HG02571 (cell line): ENCODE data around the gene ERLIN1.
A peak's percentile ranks its signal among the peaks of the same experiment; 100 is the strongest.

Source experiments
- ATAC-seq: cut with Tn5 transposase; IDR thresholded peaks from one replicate; pipeline ENCODE4 v1.9.1; 2021; ENCODE audit warnings: mild to moderate bottlenecking, moderate library complexity; ENCODE audit not compliant: unreplicated experiment

ERLIN1 gene

DNA sequence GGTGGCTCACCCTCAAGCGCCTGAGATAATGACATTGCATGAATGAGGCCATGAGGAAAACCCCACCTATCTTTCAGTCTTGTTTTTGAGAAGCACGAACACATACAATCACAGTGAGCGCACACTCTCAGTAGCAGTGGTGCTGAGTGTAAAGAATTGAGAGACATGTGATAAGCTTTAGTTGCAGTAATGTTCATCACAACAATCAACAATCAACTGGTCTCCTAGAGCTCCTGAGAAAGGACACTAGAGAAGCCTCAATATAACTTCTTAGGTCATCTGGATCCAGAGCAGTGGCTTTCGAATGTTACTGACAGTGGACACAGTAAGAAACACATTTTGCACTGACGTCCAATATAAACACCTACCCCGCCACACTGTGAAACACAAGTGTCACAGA lies 12.8 kb downstream of the ERLIN1 start:
- no peak for ATAC-seq

DNA sequence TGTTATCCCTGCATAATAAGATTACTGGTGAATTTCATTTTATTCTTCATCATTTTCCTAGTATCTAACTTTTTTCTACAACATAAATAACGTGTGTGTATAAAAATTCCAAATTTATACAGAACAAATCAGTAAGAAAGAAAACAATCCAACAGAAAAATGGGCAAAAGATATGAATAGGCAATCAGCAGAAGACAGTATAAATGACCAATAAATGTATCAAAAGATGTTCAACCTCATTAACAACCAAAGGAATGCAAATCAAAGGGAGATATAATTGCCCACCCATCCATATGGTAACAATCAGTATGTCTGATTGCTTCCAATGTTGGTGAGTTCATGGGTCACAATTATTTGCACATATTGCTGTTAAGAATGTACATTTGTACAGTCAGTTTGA lies 13.5 kb downstream of the ERLIN1 start:
- ATAC-seq, result no peak

DNA sequence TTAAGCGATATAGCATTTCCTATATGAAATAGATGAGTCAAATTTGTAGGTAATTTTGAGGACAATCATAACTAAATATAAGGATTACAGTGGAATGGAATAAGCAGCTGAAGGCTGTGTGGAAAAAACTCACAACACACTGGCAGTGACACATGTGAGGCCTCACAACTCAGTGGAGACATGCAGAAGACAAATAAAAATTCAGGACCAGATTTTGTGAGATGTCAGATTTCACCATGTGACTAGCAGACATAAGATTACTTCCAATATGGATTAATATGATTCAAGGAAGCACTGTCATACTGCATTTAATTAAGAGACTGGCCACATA lies 17.6 kb downstream of the ERLIN1 start:
- ATAC-seq, result no peak

DNA sequence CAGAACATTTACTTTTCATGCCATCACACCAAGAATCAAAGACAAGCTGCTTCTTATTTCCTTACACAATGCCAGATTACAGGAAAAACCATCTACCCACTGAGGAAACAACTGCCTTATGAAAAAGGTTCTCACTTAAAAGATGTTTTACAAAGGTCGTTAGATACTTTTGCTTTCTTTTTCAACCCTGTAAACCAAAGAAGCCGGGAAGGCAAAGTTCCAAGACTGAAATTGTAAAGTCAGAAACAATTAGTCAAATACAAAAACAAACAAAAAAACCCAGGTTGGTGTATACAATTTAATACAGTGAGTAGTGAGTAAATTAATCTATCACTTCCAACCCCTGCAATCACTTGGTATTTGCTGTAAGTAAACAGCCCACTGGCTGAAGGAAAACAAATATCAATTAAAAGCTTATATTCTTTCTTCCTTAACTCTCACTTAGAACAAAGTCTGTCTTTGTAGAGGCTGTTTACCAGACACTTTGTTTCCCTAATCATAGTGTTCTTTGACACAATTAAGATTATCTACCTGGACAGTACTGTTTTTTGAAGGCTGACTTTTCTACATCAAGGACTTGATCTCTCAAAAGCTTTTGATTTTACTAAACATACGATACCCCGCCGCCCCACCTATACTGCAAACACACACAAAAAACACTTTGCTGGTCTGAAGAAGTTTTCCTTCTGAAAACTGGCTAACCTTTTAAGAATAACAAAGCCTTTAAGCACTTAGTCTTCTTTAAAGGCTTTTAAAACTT lies 18.1 kb downstream of the ERLIN1 start:
- ATAC-seq, result no peak

DNA sequence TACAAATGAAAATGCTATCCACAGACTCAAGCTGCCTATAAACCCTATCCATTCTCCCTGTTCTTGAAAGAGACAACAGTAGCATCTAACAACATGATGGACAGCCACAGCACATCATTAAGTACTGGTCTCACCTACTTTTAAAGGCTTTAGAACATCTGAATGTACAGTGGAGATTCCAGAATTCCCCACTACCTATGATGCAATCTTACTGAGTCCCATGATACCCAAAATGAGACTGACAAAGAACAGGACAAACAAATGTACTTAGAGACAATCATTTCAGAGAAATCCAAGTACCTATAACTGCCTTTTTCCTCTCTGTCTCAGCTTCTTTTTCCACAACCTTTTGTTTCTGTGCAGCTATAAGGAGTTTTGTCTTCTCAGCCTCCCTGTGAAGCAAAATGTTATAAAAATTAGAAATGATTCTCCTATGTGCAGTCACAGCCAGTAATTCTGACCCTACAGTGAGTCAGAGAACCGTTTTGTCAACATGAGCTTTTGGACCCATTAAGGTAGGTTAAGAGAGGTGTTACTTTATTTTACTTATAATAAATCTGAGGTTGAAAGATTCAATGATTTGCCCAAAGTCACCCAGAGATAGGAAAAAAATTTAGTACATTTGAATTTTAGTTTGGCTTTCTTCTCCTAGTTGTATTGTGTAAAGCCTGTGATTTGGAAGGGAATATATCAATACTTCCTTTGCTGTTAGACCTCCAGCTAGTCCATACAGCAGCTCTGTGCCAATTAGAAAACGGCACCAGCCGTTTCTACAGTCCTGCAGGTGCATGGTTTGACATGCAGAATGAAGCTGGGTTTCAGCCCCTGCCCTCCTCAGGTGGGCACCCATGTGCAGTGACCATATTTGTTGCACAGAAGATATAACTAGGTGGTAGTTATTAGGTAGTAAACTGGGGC lies 21.9 kb downstream of the ERLIN1 start:
- no peak for ATAC-seq

DNA sequence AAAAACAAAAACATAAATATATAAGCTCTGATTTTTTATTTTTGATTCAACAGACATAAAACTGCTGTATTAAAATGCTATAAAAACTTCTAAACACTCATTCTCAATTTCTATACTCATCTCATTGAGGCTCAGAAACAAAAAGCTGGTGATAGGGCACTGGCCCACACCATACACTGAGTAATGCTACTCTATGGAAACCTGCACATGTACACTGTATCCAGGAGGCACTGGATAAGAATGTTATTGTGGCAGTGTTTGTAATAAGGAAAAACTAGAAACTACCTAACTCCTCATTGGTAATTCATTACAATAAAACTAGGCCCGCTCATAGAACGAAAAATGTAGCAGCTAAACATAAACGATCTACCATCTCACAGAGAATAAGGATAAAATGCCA lies 23.1 kb downstream of the ERLIN1 start:
- no peak for ATAC-seq

DNA sequence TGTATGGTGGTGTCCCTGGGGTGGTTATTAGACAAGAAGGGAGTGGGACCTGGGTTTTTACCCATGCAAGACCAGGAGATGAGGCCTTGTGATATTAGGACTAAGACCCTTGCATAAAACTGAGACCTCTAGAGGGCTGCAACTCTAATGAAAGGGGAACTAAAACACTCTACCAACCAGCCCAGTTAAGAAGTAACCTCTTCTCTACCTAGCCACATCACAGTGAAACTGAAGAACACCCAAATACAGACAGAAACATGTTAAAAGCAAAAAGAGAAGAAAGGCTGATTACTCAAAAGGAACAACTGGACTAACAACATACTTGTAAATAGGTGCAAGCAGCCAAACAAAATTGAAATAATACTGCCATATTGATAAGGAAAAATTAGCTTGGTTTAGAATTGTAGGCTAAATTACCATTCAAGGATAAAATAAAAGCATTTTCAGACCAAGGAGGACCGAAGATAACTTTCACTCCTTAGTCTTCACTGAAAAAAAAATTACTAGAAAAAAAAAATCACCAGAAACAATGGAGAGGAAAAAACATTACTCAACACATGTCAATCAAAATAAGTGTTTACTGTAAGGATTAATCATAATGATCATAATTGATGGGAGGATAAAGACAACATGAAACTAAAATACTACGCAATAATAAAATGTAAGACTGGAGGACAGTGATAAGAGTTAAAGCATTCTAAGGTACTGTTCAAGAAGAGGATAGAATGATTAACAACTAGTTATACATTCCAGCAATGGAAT lies 27.6 kb downstream of the ERLIN1 start:
- ATAC-seq, result peak; percentile 84

DNA sequence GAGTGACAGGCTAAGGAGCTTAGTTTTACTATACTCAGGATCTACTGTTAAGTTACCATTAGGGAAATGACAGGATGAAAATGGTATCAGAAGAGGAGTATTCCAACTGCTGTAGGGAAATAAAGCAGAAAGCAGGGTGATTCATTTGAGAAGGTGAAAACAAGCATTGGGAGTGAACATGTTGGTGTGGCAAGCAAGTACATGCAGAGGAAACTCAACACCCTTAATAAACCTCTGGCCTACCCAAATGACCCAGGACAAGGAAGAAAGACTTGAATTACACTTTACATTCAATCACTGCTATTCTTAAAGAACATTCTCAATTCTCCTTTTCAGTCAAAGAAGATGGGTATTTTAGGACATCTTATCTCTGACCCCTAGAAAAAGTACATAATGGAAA lies 28.7 kb downstream of the ERLIN1 start:
- ATAC-seq, result no peak

DNA sequence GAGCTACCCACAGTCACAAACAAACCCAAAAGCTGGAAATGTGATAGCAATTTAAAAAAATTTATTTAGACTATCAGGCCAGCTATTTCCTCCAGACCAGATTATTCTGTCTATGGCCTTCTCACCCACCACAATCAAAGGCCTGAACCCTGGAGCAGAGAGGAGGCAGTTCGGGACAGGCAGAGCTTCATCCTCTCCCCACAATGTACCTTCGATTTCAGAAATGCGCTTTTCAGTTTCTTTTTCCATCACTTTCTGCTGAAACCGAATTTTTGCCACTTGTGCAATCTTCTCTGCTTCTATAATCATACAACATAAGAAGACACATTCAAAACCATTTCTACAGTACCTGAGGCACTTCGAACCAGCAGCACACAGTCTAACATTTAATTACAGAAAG lies 29.9 kb downstream of the ERLIN1 start:
- ATAC-seq, result no peak

DNA sequence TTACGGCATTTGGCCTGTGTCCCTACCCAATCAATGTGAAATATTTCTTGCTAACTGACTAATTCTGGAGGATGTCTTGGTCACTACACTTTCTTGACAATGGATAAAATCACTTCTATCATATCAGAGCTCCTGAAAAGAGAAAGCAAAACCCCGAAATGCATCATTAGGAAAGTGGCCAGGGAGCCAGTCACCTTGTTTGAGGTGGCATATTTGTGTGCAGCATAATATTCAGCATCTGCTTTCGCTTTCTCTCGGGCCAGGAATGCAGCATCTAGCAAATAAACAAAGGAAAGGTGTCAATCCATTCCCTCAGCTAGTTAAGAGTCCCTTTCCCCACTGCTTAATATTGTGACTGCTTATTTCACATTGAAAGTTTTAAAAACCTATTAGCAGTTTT lies 31.2 kb downstream of the ERLIN1 start:
- ATAC-seq, result no peak

DNA sequence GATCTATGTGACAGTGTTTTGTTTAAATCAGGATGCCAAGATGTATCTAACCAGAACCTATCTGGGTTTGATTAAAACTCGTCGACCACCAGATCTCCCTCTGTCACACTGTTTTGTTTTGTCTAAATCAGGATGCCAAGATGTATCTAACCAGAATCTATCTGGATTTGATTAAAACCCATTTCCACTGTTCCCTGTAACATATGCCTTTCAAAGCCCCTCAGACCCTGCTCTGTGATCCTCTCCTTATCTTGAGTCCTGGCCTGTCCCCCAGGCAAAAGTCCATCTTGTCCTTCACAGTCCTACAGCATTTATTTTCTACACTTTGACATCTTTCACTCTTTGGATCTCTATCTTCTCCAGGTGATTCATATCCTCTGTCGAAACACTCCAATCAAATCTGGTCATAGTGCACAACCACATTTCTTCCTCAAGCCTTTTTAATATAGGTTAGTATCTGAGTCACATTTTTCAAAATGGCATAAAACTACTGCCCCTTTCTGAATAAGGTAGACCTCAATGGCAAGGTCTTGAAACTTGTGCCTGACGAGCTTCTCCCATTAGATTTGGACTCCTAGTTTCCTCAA lies 32.5 kb downstream of the ERLIN1 start:
- ATAC-seq, result no peak

DNA sequence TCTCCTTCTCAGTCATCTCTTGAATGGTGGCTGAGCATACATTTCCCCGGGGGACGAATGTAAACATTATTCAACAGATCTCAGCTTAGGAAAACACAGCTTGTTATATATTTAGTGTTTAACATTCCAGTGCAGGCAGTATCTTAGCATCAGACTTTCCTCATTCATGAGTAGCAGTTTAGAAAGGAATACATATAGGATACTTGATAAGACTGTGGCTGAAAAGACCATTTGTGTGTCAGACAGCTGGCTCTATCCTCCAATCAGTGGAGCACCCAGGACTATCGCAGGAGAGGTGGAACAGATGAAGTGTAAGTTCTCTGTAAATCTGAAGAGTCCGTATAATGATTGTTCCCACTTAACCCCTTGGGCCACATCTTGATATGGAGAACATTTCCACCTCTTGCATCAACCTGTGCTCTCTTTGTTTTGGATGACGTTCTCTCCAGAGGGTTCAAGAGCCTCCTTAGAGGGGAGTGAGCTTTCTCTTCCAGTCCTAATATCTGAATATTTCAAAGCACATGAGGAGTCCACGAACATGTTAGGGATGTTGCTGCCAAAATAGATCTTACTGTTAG lies 34.0 kb downstream of the ERLIN1 start:
- no peak for ATAC-seq

DNA sequence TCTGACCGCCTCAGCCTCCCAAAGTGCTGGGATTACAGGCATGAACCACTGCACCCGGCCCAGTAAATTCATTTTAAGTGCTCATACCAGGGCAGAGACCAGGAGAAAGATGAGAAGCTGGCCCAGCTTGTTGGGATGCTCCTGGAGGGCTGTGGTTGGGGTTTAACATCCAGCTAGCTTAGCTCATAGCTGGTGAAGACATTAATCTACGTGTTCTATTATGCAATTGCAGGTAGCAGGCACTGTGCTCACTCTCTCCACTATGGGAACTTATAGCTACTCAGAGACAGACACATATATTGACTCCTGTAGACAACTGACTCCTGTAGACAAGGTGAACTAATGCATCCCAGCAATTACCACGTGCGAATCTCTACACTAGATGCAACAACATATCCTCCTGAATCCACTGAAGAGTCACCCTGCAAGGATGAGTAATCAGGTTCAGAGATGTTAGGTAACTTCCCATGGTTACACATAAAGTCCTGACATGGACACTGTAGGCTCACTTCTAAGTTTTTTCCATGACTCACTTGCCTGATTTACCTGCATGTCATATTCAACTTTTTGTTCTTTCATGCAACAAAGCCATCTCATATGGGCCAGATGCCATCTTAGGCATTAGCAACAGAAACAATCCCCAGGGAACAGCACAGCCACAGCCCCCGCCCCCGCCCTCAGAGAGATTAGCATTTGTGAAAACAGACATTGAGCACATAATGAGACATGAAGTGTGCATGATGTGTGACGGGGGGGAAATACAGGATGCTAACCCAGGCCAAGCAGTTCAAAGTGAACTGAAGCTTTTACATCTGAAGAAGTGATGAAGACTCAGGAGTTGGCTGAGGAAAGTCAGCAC lies 37.2 kb downstream of the ERLIN1 start:
- no peak for ATAC-seq

DNA sequence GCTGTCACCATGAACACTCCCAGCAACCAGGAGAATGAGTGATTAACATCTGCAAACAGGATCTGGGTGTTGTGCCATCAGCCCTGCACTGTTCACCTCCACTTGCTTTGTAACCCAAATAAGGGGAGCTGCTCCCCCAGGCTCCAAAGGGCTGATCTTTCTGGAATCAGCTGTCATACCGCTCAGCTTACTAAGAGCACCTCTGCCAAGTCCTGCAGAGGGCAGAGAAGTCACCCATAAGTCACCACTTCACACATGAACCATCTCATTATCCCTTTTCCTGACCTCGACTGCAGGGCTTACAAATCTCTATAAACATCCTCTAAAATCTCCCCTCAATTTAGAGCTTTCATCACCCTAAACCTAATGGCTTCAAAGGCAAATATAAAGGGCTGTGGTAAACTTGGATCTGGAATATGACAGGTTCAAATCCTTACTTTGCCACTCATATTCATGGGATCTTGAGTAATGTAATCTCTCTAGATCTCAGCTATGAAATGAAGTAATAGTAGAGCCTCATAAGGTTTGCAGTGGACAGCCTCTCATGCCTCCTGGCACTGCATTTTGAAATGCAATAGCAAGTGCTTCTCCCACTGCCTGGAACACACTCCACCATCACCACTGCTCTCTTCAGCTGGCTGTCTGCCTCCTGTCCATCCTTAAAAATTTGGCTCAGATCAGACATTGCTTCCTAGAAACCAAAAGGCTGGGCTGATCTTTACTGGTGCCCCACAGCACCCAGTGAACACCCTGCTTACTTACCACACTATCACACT lies 38.8 kb downstream of the ERLIN1 start:
- no peak for ATAC-seq

DNA sequence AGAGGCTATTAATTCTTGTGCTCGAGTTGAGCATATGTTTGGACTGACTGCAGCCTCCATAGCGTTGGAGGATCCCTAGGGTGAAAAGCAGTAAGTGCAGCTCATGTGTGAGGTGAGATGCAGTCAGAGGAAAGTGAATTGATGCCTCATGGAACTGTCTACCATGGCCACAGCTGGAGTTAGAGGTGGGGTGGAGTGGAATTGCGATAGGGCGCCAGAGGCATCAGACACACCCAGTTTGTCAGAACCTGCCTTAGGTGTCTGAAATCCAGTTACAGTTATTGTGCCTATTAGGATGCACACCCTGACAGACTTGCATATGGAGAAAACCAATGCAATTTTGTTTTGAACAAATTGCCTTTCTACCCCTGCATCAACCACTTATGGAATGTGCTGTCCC lies 39.4 kb downstream of the ERLIN1 start:
- ATAC-seq, result no peak

DNA sequence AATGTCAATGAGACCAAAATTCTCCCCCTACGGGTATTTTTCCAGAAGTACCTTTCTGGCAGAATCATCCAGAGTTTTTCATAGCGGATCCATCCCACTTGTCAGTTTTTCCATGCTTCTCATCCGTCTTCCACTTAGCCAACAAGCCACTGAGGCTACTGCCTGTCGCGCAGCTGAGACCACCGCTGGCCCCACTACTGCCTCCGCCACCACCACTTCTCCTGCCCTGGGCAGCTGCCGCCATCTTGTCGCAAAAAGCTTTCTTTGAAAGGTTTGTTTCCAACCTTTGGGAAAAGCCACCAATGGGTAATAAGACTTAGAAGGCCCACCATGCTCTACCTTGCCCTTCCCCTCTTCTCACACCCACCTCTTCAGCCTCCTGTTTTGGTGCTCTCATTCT lies 42.1 kb downstream of the ERLIN1 start:
- ATAC-seq, result no peak

DNA sequence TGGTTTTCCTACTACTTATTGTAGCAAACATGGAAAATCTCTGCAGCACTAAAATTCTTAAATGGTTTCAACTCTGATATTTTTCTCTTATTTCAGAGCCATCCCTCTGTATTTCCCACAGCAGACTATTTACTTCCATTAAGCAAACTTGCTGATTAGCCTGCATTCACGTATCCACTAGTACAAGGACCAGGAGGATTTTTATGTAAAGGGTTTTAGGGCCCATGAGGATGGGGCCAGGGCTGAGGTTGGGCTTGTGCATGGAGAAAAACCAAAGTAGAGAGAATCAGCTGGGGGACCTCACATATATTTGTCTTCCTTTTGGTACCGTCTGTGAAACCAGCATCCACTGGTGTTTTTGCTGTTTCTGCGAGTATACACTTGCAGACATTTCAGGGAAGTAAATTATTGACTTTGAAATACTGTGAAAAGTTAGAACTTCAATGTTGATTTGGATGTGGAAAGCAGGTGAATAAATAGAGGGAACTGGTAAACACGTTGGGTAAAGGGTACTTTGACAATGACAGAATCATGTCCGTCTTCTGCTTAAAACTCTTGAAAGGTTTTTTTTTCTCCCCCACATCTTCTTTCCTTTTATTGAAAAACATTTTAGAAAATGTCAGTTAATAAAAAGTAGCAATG lies 44.3 kb downstream of the ERLIN1 start:
- ATAC-seq, result no peak

DNA sequence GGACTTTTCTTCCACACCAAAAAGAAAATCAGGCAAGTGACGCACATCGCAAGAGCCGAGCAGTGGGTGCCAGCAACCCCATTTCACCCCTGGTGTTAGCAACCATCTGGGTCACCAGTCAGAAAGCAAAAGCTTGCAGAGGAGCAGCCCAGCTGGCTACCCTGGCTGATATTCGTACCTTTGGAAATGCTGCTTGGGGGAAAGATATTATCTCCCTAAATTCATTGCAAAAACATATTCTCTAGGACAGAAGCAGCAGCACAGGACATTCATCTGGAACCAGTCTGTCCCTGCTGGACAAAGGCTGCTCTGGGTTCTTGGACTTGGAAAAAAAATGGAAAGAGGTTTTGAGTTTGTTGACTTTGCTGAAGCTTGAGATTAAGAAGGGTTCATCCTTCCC lies 45.8 kb downstream of the ERLIN1 start:
- no peak for ATAC-seq
